Stimulated activated CD4-positive, alpha-beta T cell treated with anti-CD3 and anti-CD28 coated beads, Interleukin-15, amount 100 ng/mL, for 1 hour (primary cell): ENCODE results near the gene PCDH17.

ENCODE experiments used
- DNase-seq, 2 donors: peaks; one replicate each; pipeline ENCODE4 v3.0.0-alpha.2; 2020; ENCODE audit warnings: low read depth in 1 of 2, low spot score in 1 of 2

The PCDH17 gene

GRCh38 chr13:57631596-57632275, at the start of gene PCDH17:
Gene PCDH17, plus strand, starts transcription at chr13:57631744. Its CDS starts 803 bp downstream, at chr13:57632547.
- no peak for DNase-seq

- DNase-seq: no peak
Measured at GRCh38 chr13:57582032-57582431, 49.5 kb upstream of the PCDH17 start.

GRCh38 chr13:57583529-57583928, 48.0 kb upstream of the PCDH17 start:
- DNase-seq: no peak

GRCh38 chr13:57588639-57589038, 42.9 kb upstream of the PCDH17 start:
- DNase-seq: no peak

GRCh38 chr13:57595775-57596174, 35.8 kb upstream of the PCDH17 start:
- DNase-seq: no peak

GRCh38 chr13:57601536-57601935, 30.0 kb upstream of the PCDH17 start:
- DNase-seq: no peak

GRCh38 chr13:57604442-57604841, 27.1 kb upstream of the PCDH17 start:
- DNase-seq: no peak

- no peak for DNase-seq
Measured at GRCh38 chr13:57611969-57612368, 19.6 kb upstream of the PCDH17 start.

- no peak for DNase-seq
Measured at GRCh38 chr13:57612568-57612967, 19.0 kb upstream of the PCDH17 start.

- no peak for DNase-seq
Measured at GRCh38 chr13:57624565-57625435, 6.7 kb upstream of the PCDH17 start.

- DNase-seq: no peak
Measured at GRCh38 chr13:57627663-57628062, 3.9 kb upstream of the PCDH17 start.

- DNase-seq: no peak
Measured at GRCh38 chr13:57629391-57629804, 2.1 kb upstream of the PCDH17 start.

GRCh38 chr13:57629821-57630235, 1.7 kb upstream of the PCDH17 start:
- no peak for DNase-seq

GRCh38 chr13:57630661-57631595, 616 bp upstream of the PCDH17 start:
- no peak for DNase-seq

- DNase-seq: no peak
Measured at GRCh38 chr13:57632276-57633140, 964 bp downstream of the PCDH17 start.

- DNase-seq: no peak
Measured at GRCh38 chr13:57633141-57633949, 1.8 kb downstream of the PCDH17 start.

GRCh38 chr13:57633950-57634838, 2.6 kb downstream of the PCDH17 start:
- DNase-seq: no peak

GRCh38 chr13:57634839-57635165, 3.3 kb downstream of the PCDH17 start:
- DNase-seq: no peak
